Progenitor cell of endocrine pancreas (in vitro differentiated cells): ENCODE data around the gene NFIC. TPM values are rescaled to one million over a fixed set of nuclear protein-coding genes. Genes with fewer than 3 reads are reported as not detected.

Experiments
- DNase-seq: peaks from one replicate; pipeline ENCODE4 v3.0.0; 2021; ENCODE audit warnings: low spot score; ENCODE audit not compliant: unreplicated experiment
- H3K27ac Mint-ChIP-seq: 2 replicates; pipeline ENCODE4 v1.8.0; 2021; ENCODE audit warnings: mild to moderate bottlenecking, moderate library complexity, mixed read lengths
- H3K27me3 Mint-ChIP-seq: 2 replicates; pipeline ENCODE4 v1.8.0; 2021; ENCODE audit warnings: mixed read lengths
- H3K36me3 Mint-ChIP-seq: 2 replicates; pipeline ENCODE4 v1.8.0; 2022; ENCODE audit warnings: mixed read lengths; ENCODE audit not compliant: insufficient read depth
- H3K4me1 Mint-ChIP-seq: 2 replicates; pipeline ENCODE4 v1.8.0; 2021; ENCODE audit warnings: low read depth, mixed read lengths
- H3K4me3 Mint-ChIP-seq: 2 replicates; pipeline ENCODE4 v1.8.0; 2021; ENCODE audit warnings: low read depth, mild to moderate bottlenecking, moderate library complexity, mixed read lengths
- H3K9me3 Mint-ChIP-seq: 2 replicates; pipeline ENCODE4 v1.8.0; 2021; ENCODE audit warnings: low read depth, mixed read lengths
- total RNA-seq: library from RNA; stranded (reverse); gene quantifications from 2 replicates; pipeline ENCODE4 v1.2.1, GENCODE V29; 2021
- TF ChIP-seq, protein P1 (sequence below): fragments of 200-600 bp; sonication (generic); IDR thresholded peaks from one replicate; pipeline ENCODE4 v1.5.0; 2021; ENCODE audit warnings: antibody characterized with exemption, mild to moderate bottlenecking; ENCODE audit not compliant: unreplicated experiment

Gene NFIC
- total RNA-seq, 1 donor from 2014 or later = 6.8 TPM

DNA sequence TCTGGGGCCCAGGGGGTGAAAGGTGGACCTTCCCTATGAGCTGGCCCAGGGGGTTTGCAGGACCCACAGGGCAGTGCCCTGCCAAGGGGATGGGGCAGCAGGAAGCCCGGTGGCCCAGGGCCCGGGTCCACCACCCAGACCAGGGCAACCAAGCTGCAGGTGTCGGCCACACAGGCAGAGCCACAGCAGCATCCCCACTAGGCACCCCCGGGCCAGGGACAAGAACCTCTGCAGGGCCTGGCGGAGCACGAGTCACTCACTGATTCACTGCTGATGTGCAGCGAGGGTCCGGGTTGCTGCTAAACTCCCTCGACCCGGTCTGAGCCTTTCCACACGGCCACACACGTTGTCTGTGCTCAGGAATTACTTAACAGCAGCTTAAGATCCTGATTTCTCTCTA, 148.5 kb downstream of the NFIC start:
- no peaks in the 10 kb centered on the region for H3K27me3 Mint-ChIP-seq

DNA sequence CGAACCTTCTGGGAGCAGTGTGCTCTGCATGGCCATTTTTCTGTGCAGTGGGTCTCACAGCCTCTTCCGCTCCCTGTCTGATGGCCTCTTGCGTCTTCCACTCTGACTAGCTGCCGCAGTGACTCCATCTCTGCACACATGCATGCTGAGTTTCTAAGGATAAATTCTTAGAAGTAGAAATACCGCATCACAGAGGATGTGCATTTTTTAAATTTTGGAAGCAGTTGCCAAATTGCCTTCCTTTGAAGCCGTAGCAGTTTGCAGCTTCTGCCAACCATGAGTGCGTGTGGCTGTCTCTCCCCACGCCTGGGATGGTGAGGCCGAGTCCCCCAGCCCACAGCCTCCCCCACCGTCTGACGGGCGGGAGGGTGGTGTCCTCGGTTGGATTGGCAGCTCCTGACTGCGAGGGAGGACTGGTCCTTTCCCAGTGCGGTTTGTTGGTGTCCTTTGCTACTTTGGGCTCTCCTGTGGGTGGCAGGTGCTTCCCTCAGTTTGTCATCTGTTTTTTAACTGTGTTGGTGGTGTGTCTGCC, 149.6 kb downstream of the NFIC start:
- H3K27me3 Mint-ChIP-seq = no peaks in the 10 kb centered on the region
- H3K36me3 Mint-ChIP-seq = peaks cover under 1% of the 10 kb centered on the region
- TF ChIP-seq, protein P1, sequence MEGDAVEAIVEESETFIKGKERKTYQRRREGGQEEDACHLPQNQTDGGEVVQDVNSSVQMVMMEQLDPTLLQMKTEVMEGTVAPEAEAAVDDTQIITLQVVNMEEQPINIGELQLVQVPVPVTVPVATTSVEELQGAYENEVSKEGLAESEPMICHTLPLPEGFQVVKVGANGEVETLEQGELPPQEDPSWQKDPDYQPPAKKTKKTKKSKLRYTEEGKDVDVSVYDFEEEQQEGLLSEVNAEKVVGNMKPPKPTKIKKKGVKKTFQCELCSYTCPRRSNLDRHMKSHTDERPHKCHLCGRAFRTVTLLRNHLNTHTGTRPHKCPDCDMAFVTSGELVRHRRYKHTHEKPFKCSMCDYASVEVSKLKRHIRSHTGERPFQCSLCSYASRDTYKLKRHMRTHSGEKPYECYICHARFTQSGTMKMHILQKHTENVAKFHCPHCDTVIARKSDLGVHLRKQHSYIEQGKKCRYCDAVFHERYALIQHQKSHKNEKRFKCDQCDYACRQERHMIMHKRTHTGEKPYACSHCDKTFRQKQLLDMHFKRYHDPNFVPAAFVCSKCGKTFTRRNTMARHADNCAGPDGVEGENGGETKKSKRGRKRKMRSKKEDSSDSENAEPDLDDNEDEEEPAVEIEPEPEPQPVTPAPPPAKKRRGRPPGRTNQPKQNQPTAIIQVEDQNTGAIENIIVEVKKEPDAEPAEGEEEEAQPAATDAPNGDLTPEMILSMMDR = no peak
- H3K27ac Mint-ChIP-seq = no peak overlapping the region
- H3K4me1 Mint-ChIP-seq = peaks cover 1% of the 10 kb centered on the region
- no peak overlapping the region for H3K4me3 Mint-ChIP-seq
- no peaks in the 10 kb centered on the region for H3K9me3 Mint-ChIP-seq
- DNase-seq = no peak

More for the DNA sequence above, 148.5 kb downstream of the NFIC start:
- Mint-ChIP-seq H3K36me3 (peaks cover 1% of the 10 kb centered on the region), H3K9me3 (no peaks in the 10 kb centered on the region), H3K4me1 (peaks cover 1% of the 10 kb centered on the region), H3K27ac (no peak overlapping the region), H3K4me3 (no peak overlapping the region)
- TF ChIP-seq, protein P1 = no peak
- no peak for DNase-seq

DNA sequence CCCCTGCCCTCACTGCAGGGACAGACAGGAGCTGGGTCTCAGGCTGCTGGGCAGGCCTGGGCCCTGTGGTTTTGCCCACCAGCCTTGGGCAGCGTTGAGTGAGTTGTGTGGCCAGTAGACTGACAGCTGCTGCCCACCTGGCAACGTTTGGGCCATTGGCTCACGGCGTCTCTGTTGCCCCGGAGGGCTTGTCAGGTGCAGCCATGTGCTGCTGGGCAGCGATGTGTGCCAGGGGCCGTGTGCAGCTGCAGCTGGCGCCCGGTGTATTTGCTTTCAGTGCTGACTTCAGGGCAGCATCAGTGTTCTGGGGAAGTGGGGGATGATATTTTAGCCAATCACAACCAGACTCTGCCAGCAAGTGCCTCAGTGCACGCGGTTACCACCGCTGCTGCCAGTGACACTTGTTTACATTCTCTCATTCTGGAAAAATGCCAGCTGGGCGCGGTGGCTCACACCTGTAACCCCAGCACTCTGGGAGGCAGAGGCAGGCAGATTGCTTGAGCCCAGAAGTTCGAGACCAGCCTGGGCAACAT, 150.4 kb downstream of the NFIC start:
- Mint-ChIP-seq H3K9me3 (no peaks in the 10 kb centered on the region), H3K27me3 (no peaks in the 10 kb centered on the region), H3K4me3 (no peak overlapping the region), H3K27ac (peak overlapping the region; percentile 67), H3K36me3 (peaks cover 3% of the 10 kb centered on the region), H3K4me1 (peaks cover 1% of the 10 kb centered on the region)
- no peak for DNase-seq
- TF ChIP-seq, protein P1 = no peak

DNA sequence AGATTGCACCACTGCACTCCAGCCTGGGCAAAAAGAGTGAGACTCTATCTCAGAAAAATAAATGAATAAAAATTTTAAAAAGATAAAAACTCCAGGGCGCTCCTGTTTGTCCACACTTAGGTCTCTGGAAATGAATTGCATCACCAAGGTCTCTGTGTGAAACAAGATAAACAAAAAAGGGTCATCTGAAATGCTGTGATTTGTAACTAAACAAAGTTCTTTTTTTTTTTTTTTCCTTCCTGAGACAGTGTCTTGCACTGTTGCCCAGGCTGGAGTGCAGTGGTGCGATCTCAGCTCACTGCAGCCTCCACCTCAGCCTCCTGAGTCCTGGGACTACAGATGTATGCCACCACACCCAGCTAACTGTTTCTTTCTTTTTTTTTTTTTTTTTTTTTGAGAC, 151.3 kb downstream of the NFIC start:
- Mint-ChIP-seq H3K4me3 (no peak overlapping the region), H3K4me1 (peaks cover 1% of the 10 kb centered on the region), H3K27me3 (no peaks in the 10 kb centered on the region), H3K27ac (no peak overlapping the region), H3K9me3 (no peaks in the 10 kb centered on the region), H3K36me3 (peaks cover 4% of the 10 kb centered on the region)
- no peak for DNase-seq
- TF ChIP-seq, protein P1 = no peak

DNA sequence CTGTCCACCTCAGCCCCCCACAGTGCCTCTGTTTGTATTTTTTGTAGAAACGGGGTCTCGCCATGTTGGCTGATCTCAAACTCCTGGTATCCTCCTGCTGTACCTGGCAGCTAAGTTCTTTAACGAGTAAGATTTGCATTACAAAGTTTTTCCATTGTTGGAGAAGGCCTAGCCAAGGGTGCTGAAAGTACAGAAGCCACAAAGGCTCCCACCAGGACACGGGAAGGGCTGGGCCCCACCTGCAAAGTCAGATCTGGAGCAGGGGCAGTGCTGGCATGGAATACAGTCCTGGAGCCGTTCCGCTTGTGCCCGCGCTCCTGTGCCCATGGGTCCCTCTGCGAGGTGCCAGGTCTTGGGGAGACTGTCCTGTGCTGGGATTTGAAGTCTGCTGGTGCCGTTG, 151.9 kb downstream of the NFIC start:
- Mint-ChIP-seq H3K27ac (peak overlapping the region; percentile 45), H3K27me3 (no peaks in the 10 kb centered on the region), H3K4me3 (no peak overlapping the region), H3K9me3 (no peaks in the 10 kb centered on the region), H3K4me1 (peaks cover 1% of the 10 kb centered on the region), H3K36me3 (peaks cover 4% of the 10 kb centered on the region)
- TF ChIP-seq, protein P1 = no peak
- DNase-seq = no peak
